GM21367 (cell line): Measurements from ENCODE around the gene P2RX2.
"Not testable (repeated sequence)": the region's sequence is repeated elsewhere in the genome, so short reads cannot be mapped to it uniquely, and the experiment has no call there.

Experiments used
- ATAC-seq: cut with Tn5 transposase; IDR thresholded peaks from one replicate; pipeline ENCODE4 v1.9.1; 2021; ENCODE audit not compliant: unreplicated experiment

Gene P2RX2

DNA sequence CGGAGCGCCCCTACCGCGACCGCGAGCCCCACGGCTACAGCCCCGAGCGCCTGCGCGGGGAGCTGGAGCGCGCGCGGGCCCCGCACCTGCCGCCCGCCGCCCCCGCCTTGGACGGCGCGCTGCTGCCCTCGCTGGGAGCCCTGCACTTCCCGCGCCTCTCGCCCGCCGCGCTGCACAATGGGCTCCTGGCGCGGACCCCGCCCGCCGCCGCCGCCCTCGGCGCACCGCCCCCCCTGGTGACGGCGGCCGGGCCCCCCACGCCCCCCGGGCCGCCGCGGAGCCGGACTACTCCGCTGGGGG, 35.2 kb upstream of the P2RX2 start:
- ATAC-seq, result no peak

- ATAC-seq, result no peak
These were observed 34.8 kb upstream of the P2RX2 start for GRCh38 chr12:132583736-132584135.

GRCh38 chr12:132584429-132584828, 34.1 kb upstream of the P2RX2 start:
- ATAC-seq, result no peak

DNA sequence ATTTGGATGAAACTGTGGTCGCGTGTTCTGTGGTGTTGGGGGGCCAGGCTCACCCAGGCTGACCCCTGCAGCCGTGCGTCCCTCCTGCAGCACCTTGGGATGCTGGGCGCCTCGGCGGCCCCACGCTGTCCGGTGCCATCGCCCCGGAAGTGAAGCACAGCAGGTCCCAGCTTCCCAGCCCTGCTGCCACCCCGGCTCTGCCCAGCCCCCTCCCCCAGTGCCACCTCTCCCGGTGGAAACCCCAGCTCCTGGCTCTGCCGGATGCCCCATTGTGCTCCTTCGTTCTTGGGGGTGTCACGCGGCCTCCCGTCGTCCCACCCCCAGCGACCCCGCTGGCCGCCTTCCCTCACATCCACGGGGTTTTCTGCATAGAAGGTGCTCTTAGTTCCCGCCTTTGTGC, 33.4 kb upstream of the P2RX2 start:
- no peak for ATAC-seq

DNA sequence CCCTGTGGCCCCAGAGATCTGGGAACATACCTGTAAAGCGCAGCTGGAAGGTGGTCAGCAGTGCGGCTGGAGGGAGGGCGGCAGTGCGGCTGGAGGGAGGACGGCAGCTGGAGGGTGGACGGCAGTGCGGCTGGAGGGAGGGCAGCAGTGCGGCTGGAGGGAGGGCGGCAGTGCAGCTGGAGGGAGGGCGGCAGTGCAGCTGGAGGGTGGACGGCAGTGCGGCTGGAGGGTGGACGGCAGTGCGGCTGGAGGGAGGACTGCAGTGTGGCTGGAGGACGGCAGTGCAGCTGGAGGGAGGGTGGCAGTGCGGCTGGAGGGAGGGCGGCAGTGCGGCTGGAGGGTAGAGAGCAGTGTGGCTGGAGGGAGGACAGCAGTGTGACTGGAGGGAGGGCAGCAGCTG, 31.6 kb upstream of the P2RX2 start:
- ATAC-seq, result no peak

DNA sequence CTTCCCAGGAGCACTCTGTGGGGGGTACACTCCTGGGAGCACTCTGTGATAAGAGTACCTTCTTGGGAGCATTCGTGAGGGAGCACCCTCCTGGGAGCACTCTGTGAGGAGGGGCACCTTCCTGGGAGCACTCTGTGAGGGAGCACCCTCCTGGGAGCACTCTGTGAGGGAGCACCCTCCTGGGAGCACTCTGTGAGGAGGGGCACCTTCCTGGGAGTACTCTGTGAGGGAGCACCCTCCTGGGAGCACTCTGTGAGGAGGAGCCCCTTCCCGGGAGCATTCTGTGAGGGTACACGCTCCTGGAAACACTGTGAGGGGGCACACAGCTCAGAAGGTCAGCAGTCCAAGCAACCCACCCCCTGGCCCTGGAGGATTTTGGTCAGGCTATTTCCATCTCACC, 30.8 kb upstream of the P2RX2 start:
- no peak for ATAC-seq

DNA sequence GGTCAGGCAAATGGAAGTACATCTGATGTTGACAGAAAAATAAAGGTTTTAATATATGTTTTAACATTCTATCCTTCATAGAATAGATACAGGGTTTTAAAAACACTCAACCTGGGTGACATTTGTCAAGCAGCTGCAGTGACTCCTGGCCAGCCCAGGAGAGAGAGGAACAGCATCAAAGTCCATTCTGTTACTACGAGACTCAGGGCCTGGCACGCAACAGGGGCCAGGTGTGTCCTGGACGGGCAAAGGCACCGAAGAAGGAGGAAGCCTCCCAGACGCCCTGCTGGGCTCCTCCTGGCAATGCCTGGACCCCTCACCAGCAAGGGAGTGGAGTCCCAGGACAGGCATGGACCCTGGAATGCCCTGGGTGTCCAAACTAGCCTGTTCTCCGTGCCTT, 30.3 kb upstream of the P2RX2 start:
- no peak for ATAC-seq

- ATAC-seq, result no peak
These were observed 29.5 kb upstream of the P2RX2 start for GRCh38 chr12:132588821-132589669.

- no peak for ATAC-seq
These were observed 27.3 kb upstream of the P2RX2 start for GRCh38 chr12:132591107-132591935.

DNA sequence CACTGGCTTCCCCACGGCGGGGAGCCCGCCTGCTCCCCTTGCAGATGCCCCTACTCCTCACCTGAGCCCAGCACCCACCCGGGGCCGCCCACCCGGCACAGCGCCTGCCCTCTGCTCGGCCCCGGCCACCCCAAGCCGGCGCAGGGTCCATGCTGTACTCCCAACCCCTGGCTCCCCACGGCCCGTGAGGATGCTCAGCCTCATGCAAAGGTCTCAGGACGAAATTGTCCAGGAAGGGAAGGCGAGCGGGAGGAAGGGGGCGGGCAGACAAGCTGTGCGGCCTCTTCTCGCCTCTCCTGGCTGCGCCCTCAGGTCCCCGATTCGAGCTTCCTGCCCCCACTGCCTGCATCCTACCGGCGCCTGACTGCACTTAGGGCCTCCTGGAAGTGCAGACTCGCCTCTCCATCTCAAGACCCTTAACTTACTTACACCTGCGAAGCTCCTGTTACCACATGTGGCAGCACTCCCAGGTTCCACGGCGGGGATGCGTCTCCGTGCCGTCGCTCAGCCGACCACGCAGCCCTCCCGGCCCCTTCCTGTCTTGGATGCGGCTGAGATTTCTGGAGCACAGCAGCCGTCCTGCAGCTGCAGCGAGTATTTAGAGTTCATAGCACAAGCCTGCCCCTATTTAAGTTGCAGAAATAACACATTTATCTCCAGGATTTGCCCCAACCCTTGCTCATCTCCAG, 26.1 kb upstream of the P2RX2 start:
- ATAC-seq, result no peak

GRCh38 chr12:132593071-132593470, 25.5 kb upstream of the P2RX2 start:
- ATAC-seq, result no peak

DNA sequence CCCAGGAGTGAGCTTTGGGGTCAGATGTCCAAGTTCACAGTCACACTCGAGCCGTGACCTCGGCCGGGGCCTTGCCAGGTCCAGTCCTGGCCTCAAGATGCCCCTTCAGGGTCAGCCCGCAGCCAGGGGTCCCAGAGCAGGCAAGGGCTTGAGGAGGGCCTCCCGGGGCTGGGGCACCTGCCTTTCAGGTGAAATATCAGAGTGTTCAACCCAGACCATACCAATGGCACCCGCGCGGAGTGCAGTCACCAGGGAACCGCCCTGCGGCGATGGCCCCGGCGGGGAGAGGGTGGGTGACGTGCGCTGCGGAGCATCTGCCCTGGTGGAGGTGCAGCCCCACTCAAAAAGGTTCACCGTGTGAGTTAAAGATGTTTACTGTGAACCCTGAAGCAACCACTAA, 25.1 kb upstream of the P2RX2 start:
- no peak for ATAC-seq

DNA sequence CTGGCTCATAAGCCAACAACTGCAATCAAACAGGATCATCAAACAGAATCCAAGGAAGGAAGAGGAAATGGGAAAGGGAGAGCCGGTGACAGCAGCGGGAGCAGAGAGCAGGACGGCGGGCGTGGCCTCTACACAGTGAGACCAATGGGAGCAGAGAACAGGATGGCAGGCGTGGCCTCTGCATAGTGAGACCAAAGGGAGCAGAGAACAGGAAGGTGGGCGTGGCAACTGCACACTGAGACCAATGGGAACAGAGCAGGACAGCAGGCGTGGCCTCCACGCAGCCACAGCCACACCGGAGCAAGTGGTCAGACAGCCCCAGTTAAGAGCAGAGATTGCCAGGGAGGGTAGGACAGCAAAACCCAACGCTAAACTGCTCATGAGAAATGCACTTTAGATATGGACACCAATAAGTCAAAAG, 24.6 kb upstream of the P2RX2 start:
- ATAC-seq, result no peak

GRCh38 chr12:132595183-132595582, 23.4 kb upstream of the P2RX2 start:
- no peak for ATAC-seq

- ATAC-seq, result no peak
These were observed 22.6 kb upstream of the P2RX2 start for GRCh38 chr12:132596016-132596415.

- ATAC-seq, result no peak
These were observed 21.0 kb upstream of the P2RX2 start for GRCh38 chr12:132597333-132598316.

DNA sequence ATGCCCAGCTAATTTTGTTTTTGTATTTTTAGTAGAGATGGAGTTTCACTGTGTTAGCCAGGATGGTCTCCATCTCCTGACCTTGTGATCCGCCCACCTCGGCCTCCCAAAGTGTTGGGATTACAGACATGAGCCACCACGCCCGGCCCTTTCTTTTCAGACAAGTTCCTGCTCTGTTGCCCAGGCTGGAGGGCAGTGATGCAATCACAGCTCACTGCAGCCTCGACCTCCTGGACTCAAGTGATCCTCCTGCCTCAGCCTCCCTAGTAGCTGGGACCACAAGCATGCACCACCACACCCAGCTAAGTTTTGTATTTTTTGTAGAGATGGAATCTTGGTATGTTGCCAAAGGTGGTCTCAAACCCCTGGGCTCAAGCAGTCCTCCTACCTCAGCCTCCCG, 19.1 kb upstream of the P2RX2 start:
- ATAC-seq, result not testable (repeated sequence)

DNA sequence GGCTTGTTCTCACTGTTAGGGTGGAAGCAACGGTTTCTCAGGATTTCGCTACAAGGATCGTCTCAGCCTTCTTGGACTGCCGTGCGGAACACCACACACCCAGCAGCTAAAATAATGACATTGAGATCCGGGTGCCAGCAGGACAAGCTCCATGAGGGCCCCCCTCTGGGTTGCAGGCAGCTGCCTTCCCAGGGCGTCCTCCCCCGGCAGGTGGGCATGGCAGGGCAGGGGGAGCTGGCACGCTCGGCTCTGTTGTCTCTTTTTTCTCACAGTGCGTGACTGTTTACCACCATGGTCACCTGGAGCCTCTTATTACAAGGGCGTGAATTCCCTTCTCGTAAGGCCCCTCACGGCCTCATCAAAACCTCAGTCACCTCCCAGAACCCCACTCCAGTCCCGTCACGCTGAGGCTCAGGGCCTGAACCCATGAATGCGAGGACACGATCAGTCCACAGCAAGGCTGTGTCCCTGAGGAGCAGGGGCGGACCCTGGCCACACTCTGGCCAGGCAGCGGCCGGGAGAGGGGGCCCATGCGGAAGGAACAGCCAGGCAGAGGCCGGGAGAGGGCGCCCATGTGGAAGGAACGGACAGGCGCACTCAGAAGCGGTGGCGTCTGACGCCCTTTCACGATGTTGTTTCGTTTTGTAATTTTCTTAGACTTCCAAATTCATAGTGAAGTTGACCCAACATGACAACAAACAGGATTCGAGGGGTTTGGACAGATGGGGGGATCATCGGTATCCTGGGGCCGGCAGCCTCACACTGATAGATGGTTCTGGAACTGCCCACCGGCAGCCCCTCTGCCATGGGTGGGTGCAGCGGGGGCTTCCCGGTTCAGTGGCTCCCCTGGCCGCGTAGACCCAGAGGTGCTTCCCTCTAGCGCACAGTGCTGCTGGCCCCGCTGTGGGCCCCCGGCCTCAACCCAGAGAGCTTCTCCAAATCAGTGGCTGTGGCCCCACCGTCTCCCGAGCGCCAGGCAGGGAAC, 18.2 kb upstream of the P2RX2 start:
- no peak for ATAC-seq

DNA sequence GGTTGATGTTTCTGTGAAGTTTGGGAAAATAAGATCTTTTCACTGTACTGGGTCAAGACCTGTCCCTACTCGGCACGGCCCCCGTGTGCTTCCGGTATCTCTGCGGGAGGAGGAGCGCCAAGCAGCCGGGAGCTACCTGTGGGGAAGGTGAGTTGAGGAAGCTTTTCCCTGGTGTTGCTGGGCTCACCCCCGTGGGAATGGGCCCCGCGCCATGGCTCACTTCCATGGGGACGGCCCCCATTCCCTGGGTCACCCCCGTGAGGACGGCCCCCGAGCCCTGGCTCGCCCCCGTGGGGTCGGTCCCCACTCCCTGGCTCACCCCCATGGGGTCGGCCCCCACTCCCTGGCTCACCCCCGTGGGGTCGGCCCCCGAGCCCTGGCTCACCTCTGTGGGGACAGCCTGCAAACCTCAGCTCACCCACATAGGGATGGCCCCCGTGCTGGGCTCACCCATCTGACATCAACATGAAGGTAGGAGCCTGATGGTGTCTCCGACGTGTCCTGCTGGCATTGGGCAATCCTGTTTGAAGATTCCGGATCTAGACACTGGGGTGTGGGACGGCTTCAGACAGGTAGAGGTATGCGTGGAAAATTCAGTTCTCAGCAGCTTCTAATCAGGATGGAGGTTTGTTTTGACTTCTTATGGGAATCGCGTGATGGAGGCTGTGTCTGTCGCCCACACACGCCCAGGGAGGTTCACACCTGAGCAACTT, 17.2 kb upstream of the P2RX2 start:
- ATAC-seq, result no peak
